GM21717 (cell line): ENCODE results near the gene ZNF253.
A peak's percentile ranks its signal among the peaks of the same experiment; 100 is the strongest.
"Not testable (repeated sequence)": the region's sequence is repeated elsewhere in the genome, so short reads cannot be mapped to it uniquely, and the experiment has no call there.

Experiments
- ATAC-seq: cut with Tn5 transposase; IDR thresholded peaks from one replicate; pipeline ENCODE4 v1.9.1; 2021; ENCODE audit warnings: mild to moderate bottlenecking, moderate library complexity; ENCODE audit not compliant: unreplicated experiment

The ZNF253 gene

GRCh38 chr19:19865750-19866610 lies at the start of gene ZNF253:
ZNF253 (plus strand) TSS chr19:19865882; CDS start chr19:19865997, 115 bp downstream.
- ATAC-seq = peak; percentile 96

- ATAC-seq = no peak
These were observed 49.0 kb upstream of the ZNF253 start for GRCh38 chr19:19816679-19817078.

- no peak for ATAC-seq
These were observed 48.3 kb upstream of the ZNF253 start for GRCh38 chr19:19817357-19817756.

GRCh38 chr19:19820774-19821320 lies 44.8 kb upstream of the ZNF253 start:
- no peak for ATAC-seq

- ATAC-seq = peak; percentile 81
These were observed 44.2 kb upstream of the ZNF253 start, which contains the start of gene ZNF506 for GRCh38 chr19:19821366-19821951. ZNF506 (minus strand) TSS chr19:19821750; CDS start chr19:19821603, 147 bp downstream.

GRCh38 chr19:19821976-19822375 lies 43.7 kb upstream of the ZNF253 start:
- not testable (repeated sequence) for ATAC-seq

- ATAC-seq = no peak
These were observed 41.8 kb upstream of the ZNF253 start for GRCh38 chr19:19823916-19824315.

GRCh38 chr19:19826875-19827274 lies 38.8 kb upstream of the ZNF253 start:
- no peak for ATAC-seq

GRCh38 chr19:19835560-19836038 lies 30.1 kb upstream of the ZNF253 start:
- no peak for ATAC-seq

GRCh38 chr19:19847781-19848180 lies 17.9 kb upstream of the ZNF253 start:
- no peak for ATAC-seq

- no peak for ATAC-seq
These were observed 16.6 kb upstream of the ZNF253 start for GRCh38 chr19:19849056-19849455.

GRCh38 chr19:19851740-19852139 lies 13.9 kb upstream of the ZNF253 start:
- not testable (repeated sequence) for ATAC-seq

GRCh38 chr19:19858751-19859150 lies 6.9 kb upstream of the ZNF253 start:
- no peak for ATAC-seq

GRCh38 chr19:19860756-19861390 lies 4.8 kb upstream of the ZNF253 start:
- no peak for ATAC-seq

- no peak for ATAC-seq
These were observed 1.0 kb downstream of the ZNF253 start for GRCh38 chr19:19866611-19867248.

- ATAC-seq = not testable (repeated sequence)
These were observed 4.4 kb downstream of the ZNF253 start for GRCh38 chr19:19870086-19870485.

- ATAC-seq = no peak
These were observed 6.2 kb downstream of the ZNF253 start for GRCh38 chr19:19871932-19872331.

- no peak for ATAC-seq
These were observed 7.7 kb downstream of the ZNF253 start for GRCh38 chr19:19873381-19873780.

- ATAC-seq = no peak
These were observed 12.0 kb downstream of the ZNF253 start for GRCh38 chr19:19877724-19878123.

- no peak for ATAC-seq
These were observed 18.9 kb downstream of the ZNF253 start for GRCh38 chr19:19884583-19884982.
